RWPE2 (cell line): Measurements from ENCODE around the gene TFF2.

Experiments used
- ATAC-seq: fragments of 200-7000 bp; cut with Tn5 transposase; 3 replicates; pipeline ENCODE4 v1.9.1; 2021; ENCODE audit warnings: low read depth
- DNase-seq: peaks from one replicate; pipeline ENCODE4 v3.0.0-alpha.2; 2020; ENCODE audit warnings: low spot score
- H3K27ac ChIP-seq: fragments of 450-650 bp; 2 replicates; pipeline ENCODE4 v1.5.1; 2017; ENCODE audit warnings: mild to moderate bottlenecking; ENCODE audit not compliant: poor library complexity, severe bottlenecking
- H3K27me3 ChIP-seq: fragments of 250-450 bp; sonication (Bioruptor Pico); 2 replicates; pipeline ENCODE4 v1.5.1; 2021; ENCODE audit warnings: mild to moderate bottlenecking, moderate library complexity; ENCODE audit not compliant: insufficient read depth, poor library complexity, severe bottlenecking
- H3K36me3 ChIP-seq: fragments of 250-450 bp; sonication (Bioruptor Pico); 2 replicates; pipeline ENCODE4 v1.5.1; 2020; ENCODE audit warnings: low read depth, mild to moderate bottlenecking, moderate library complexity
- H3K4me1 ChIP-seq: fragments of 250-450 bp; sonication (Bioruptor Pico); 2 replicates; pipeline ENCODE4 v1.5.1; 2021; ENCODE audit warnings: mild to moderate bottlenecking, moderate library complexity; ENCODE audit not compliant: insufficient read depth, poor library complexity, severe bottlenecking
- H3K4me3 ChIP-seq: fragments of 250-450 bp; sonication (Bioruptor Pico); 2 replicates; pipeline ENCODE4 v1.5.1; 2021; ENCODE audit warnings: mild to moderate bottlenecking, moderate library complexity; ENCODE audit not compliant: severe bottlenecking
- H3K9me3 ChIP-seq: fragments of 250-450 bp; sonication (Bioruptor Pico); 2 replicates; pipeline ENCODE4 v1.5.1; 2021; ENCODE audit warnings: mild to moderate bottlenecking, moderate library complexity; ENCODE audit not compliant: severe bottlenecking
- CTCF ChIP-seq: fragments of 450-650 bp; IDR thresholded peaks from one replicate; pipeline ENCODE4 v1.5.1; 2017; ENCODE audit warnings: mild to moderate bottlenecking, moderate library complexity; ENCODE audit not compliant: poor library complexity, severe bottlenecking

The TFF2 gene

GRCh38 chr21:42337276-42337675, 13.5 kb downstream of the TFF2 start:
- no peaks in the 10 kb centered on the region for H3K36me3 ChIP-seq
- TF ChIP-seq CTCF, result no peak
- ATAC-seq (no peak), DNase-seq (no peak)
- no peaks in the 10 kb centered on the region for H3K9me3 ChIP-seq
- no peak overlapping the region for H3K27ac ChIP-seq
- peaks cover 2% of the 10 kb centered on the region for H3K27me3 ChIP-seq
- H3K4me3 ChIP-seq, result no peak overlapping the region
- no peaks in the 10 kb centered on the region for H3K4me1 ChIP-seq

DNA sequence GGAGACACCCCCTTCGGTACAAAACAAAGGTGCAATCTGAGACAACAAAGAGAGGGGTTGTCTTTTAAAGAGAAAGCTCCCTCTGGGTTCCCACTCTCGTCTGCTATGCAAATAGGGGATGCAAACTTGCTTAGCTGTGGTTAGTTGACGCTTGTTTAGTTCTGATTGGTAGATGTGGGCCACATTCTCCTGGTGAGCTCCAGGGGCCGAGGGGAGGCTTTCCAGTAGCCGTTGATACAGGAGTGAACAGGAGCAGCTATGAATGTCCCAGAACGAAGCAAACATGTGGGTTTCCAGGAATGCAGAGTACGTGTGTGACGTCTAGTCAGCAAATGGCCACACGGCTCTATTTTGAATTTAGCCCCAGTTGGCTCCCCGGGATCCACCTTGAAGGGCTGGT, 14.7 kb downstream of the TFF2 start:
- peaks cover 2% of the 10 kb centered on the region for H3K27me3 ChIP-seq
- no peak overlapping the region for H3K27ac ChIP-seq
- ATAC-seq (no peak), DNase-seq (no peak)
- no peak overlapping the region for H3K4me3 ChIP-seq
- no peaks in the 10 kb centered on the region for H3K4me1 ChIP-seq
- no peaks in the 10 kb centered on the region for H3K9me3 ChIP-seq
- no peaks in the 10 kb centered on the region for H3K36me3 ChIP-seq
- TF ChIP-seq CTCF, result no peak

GRCh38 chr21:42332557-42333317, 18.1 kb downstream of the TFF2 start:
- DNase-seq, result no peak

GRCh38 chr21:42331660-42332059, 19.1 kb downstream of the TFF2 start:
- Histone ChIP-seq H3K4me3 (no peak overlapping the region), H3K36me3 (no peaks in the 10 kb centered on the region), H3K4me1 (no peaks in the 10 kb centered on the region), H3K27me3 (peaks cover 9% of the 10 kb centered on the region), H3K9me3 (no peaks in the 10 kb centered on the region), H3K27ac (no peak overlapping the region)
- ATAC-seq, result no peak
- no peak for TF ChIP-seq CTCF
- DNase-seq, result no peak

More at GRCh38 chr21:42332557-42333317, 18.1 kb downstream of the TFF2 start:
- Histone ChIP-seq H3K4me1 (no peaks in the 10 kb centered on the region), H3K36me3 (no peaks in the 10 kb centered on the region), H3K27ac (no peak overlapping the region), H3K27me3 (peaks cover 3% of the 10 kb centered on the region), H3K4me3 (no peak overlapping the region), H3K9me3 (no peaks in the 10 kb centered on the region)
- ATAC-seq, result no peak
- TF ChIP-seq CTCF, result no peak
